Nephron (organoid): ENCODE results near the gene ARSG.

Experiments used
- H3K27ac Mint-ChIP-seq, 3 experiments: 2 replicates each; pipeline ENCODE4 v1.8.0; 2020; ENCODE audit warnings: mixed read lengths in 3 of 3, mild to moderate bottlenecking in 2 of 3, moderate library complexity in 1 of 3
- H3K27me3 Mint-ChIP-seq: 2 replicates; pipeline ENCODE4 v1.8.0; 2021; ENCODE audit warnings: low read depth, mild to moderate bottlenecking, moderate library complexity, mixed read lengths
- H3K36me3 Mint-ChIP-seq: 2 replicates; pipeline ENCODE4 v1.8.0; 2020; ENCODE audit warnings: low read depth, mixed read lengths
- H3K4me1 Mint-ChIP-seq: 2 replicates; pipeline ENCODE4 v1.8.0; 2020; ENCODE audit warnings: mixed read lengths
- H3K4me3 Mint-ChIP-seq, 3 experiments: 2 replicates each; pipeline ENCODE4 v1.8.0; 2020; ENCODE audit warnings: mild to moderate bottlenecking in 3 of 3, mixed read lengths in 3 of 3, moderate library complexity in 2 of 3
- H3K9me3 Mint-ChIP-seq: 2 replicates; pipeline ENCODE4 v1.8.0; 2020; ENCODE audit warnings: mixed read lengths
- CTCF ChIP-seq, 3 experiments: fragments of 200-600 bp; sonication (generic); IDR thresholded peaks; one replicate each; pipeline ENCODE4 v1.5.0; 2021; ENCODE audit warnings: antibody characterized with exemption in 3 of 3; ENCODE audit not compliant: unreplicated experiment in 3 of 3

Gene ARSG

GRCh38 chr17:68432086-68432864 is 141.0 kb downstream of the ARSG start:
- no peaks in the 10 kb centered on the region for H3K9me3 Mint-ChIP-seq
- peaks cover 44% of the 10 kb centered on the region for H3K36me3 Mint-ChIP-seq
- H3K4me3 Mint-ChIP-seq, result no peak overlapping the region
- peak in 1 of 3 experiments; percentile 19 for TF ChIP-seq CTCF (IDR thresholded peaks at IDR 0.05; ENCODE audit: unreplicated experiment in 3 of 3)
- H3K27ac Mint-ChIP-seq, result no peak overlapping the region
- H3K27me3 Mint-ChIP-seq, result no peaks in the 10 kb centered on the region
- peaks cover 6% of the 10 kb centered on the region for H3K4me1 Mint-ChIP-seq

GRCh38 chr17:68433211-68433610 is 141.9 kb downstream of the ARSG start:
- Mint-ChIP-seq H3K4me3 (no peak overlapping the region), H3K9me3 (no peaks in the 10 kb centered on the region), H3K27ac (no peak overlapping the region), H3K36me3 (peaks cover 44% of the 10 kb centered on the region), H3K27me3 (no peaks in the 10 kb centered on the region), H3K4me1 (peaks cover 6% of the 10 kb centered on the region)
- no peak for TF ChIP-seq CTCF (IDR thresholded peaks at IDR 0.05; ENCODE audit: unreplicated experiment in 3 of 3)

- no peak for TF ChIP-seq CTCF (IDR thresholded peaks at IDR 0.05; ENCODE audit: unreplicated experiment in 3 of 3)
Observed at GRCh38 chr17:68433911-68434508, 142.7 kb downstream of the ARSG start.

GRCh38 chr17:68435361-68435760 is 144.1 kb downstream of the ARSG start:
- Mint-ChIP-seq H3K27ac (no peak overlapping the region), H3K4me3 (no peak overlapping the region), H3K9me3 (no peaks in the 10 kb centered on the region), H3K27me3 (no peaks in the 10 kb centered on the region), H3K36me3 (peaks cover 30% of the 10 kb centered on the region), H3K4me1 (peaks cover 6% of the 10 kb centered on the region)
- no peak for TF ChIP-seq CTCF (IDR thresholded peaks at IDR 0.05; ENCODE audit: unreplicated experiment in 3 of 3)

More at GRCh38 chr17:68433911-68434508, 142.7 kb downstream of the ARSG start:
- H3K27me3 Mint-ChIP-seq, result no peaks in the 10 kb centered on the region
- peaks cover 39% of the 10 kb centered on the region for H3K36me3 Mint-ChIP-seq
- no peak overlapping the region for H3K27ac Mint-ChIP-seq
- H3K9me3 Mint-ChIP-seq, result no peaks in the 10 kb centered on the region
- peaks cover 6% of the 10 kb centered on the region for H3K4me1 Mint-ChIP-seq
- no peak overlapping the region for H3K4me3 Mint-ChIP-seq

GRCh38 chr17:68435876-68436842 is 144.9 kb downstream of the ARSG start:
- Mint-ChIP-seq H3K27ac (no peak overlapping the region), H3K4me3 (no peak overlapping the region), H3K36me3 (peaks cover 25% of the 10 kb centered on the region), H3K4me1 (peaks cover 13% of the 10 kb centered on the region), H3K27me3 (no peaks in the 10 kb centered on the region), H3K9me3 (no peaks in the 10 kb centered on the region)
- TF ChIP-seq CTCF (IDR thresholded peaks at IDR 0.05; ENCODE audit: unreplicated experiment in 3 of 3), result peak; percentile 77 to 88 (median 82)
